ENCODE measurements around the gene ZDHHC11. TPM values are rescaled to one million over a fixed set of nuclear protein-coding genes. Genes with fewer than 3 reads are reported as not detected.
"Not testable (repeated sequence)": the region's sequence is repeated elsewhere in the genome, so short reads cannot be mapped to it uniquely, and the experiment has no call there.

Gene ZDHHC11
- total RNA-seq, 3 donors from 2014 or later = 3.0 to 11.3 (median 9.5) TPM

- H3K4me1 ChIP-seq = no peaks in the 10 kb centered on the region
- no peaks in the 10 kb centered on the region for H3K9me3 ChIP-seq
- no peak for DNase-seq (ENCODE audit: low spot score in 2 of 2)
- peaks cover 0 to 10% of the 10 kb centered on the region in 2 donors for H3K27me3 ChIP-seq
- H3K4me3 ChIP-seq = peak overlapping the region; percentile 28 to 57 (median 29)
- no peak overlapping the region for H3K27ac ChIP-seq
- TF ChIP-seq CTCF (IDR thresholded peaks at IDR 0.05) = no peak
- no peak for TF ChIP-seq POLR2A (IDR thresholded peaks at IDR 0.05)
- TF ChIP-seq POLR2AphosphoS5 (IDR thresholded peaks at IDR 0.05) = no peak
- no peaks in the 10 kb centered on the region for H3K36me3 ChIP-seq
- intact Hi-C loops (cut with DNase I; ENCODE audit: low total_unique reads) = no loop called here
Measured at GRCh38 chr5:776862-777711, 73.7 kb downstream of the ZDHHC11 start.

- TF ChIP-seq POLR2A (IDR thresholded peaks at IDR 0.05) = no peak
- TF ChIP-seq POLR2AphosphoS5 (IDR thresholded peaks at IDR 0.05) = no peak
- TF ChIP-seq CTCF (IDR thresholded peaks at IDR 0.05) = no peak
- DNase-seq (ENCODE audit: low spot score in 2 of 2) = peak in 1 of 2 donors; percentile 18
- Histone ChIP-seq H3K4me3 (peak overlapping the region; percentile 28 to 57 (median 29)), H3K4me1 (no peaks in the 10 kb centered on the region), H3K36me3 (no peaks in the 10 kb centered on the region), H3K9me3 (no peaks in the 10 kb centered on the region), H3K27ac (no peak overlapping the region), H3K27me3 (peaks cover 0 to 10% of the 10 kb centered on the region in 2 donors)
- intact Hi-C loops (cut with DNase I; ENCODE audit: low total_unique reads) = no loop called here
Measured at GRCh38 chr5:775961-776861, 74.6 kb downstream of the ZDHHC11 start.

- H3K9me3 ChIP-seq; intact Hi-C loops (cut with DNase I; ENCODE audit: low total_unique reads); H3K4me1 ChIP-seq; H3K27ac ChIP-seq; H3K36me3 ChIP-seq; H3K4me3 ChIP-seq; H3K27me3 ChIP-seq: not testable (repeated sequence)
- peak in 1 of 2 donors; percentile 18 for DNase-seq (ENCODE audit: low spot score in 2 of 2)
Measured at GRCh38 chr5:775595-775960, 75.2 kb downstream of the ZDHHC11 start.

- H3K27me3 ChIP-seq; H3K27ac ChIP-seq; H3K4me1 ChIP-seq; H3K36me3 ChIP-seq; intact Hi-C loops (cut with DNase I; ENCODE audit: low total_unique reads); H3K4me3 ChIP-seq; H3K9me3 ChIP-seq: not testable (repeated sequence)
- DNase-seq (ENCODE audit: low spot score in 2 of 2) = peak in 1 of 2 donors; percentile 16
Measured at GRCh38 chr5:774854-775505, 75.8 kb downstream of the ZDHHC11 start.

GRCh38 chr5:774304-774703 is 76.5 kb downstream of the ZDHHC11 start:
- H3K27ac ChIP-seq; H3K4me3 ChIP-seq; H3K36me3 ChIP-seq; H3K27me3 ChIP-seq; H3K4me1 ChIP-seq; H3K9me3 ChIP-seq; intact Hi-C loops (cut with DNase I; ENCODE audit: low total_unique reads): not testable (repeated sequence)
- peak in 1 of 2 donors; percentile 17 for DNase-seq (ENCODE audit: low spot score in 2 of 2)

- no peak for TF ChIP-seq POLR2A (IDR thresholded peaks at IDR 0.05)
- no peak for TF ChIP-seq CTCF (IDR thresholded peaks at IDR 0.05)
- no peak for TF ChIP-seq POLR2AphosphoS5 (IDR thresholded peaks at IDR 0.05)
- Histone ChIP-seq H3K36me3 (no peaks in the 10 kb centered on the region), H3K27me3 (peaks cover 0 to 10% of the 10 kb centered on the region in 2 donors), H3K27ac (no peak overlapping the region), H3K4me1 (no peaks in the 10 kb centered on the region), H3K4me3 (no peak overlapping the region), H3K9me3 (no peaks in the 10 kb centered on the region)
- peak in 1 of 2 donors; percentile 17 for DNase-seq (ENCODE audit: low spot score in 2 of 2)
- intact Hi-C loops (cut with DNase I; ENCODE audit: low total_unique reads) = no loop called here
Measured at GRCh38 chr5:773517-774264, 77.1 kb downstream of the ZDHHC11 start.

GRCh38 chr5:772931-773330 is 77.9 kb downstream of the ZDHHC11 start:
- H3K27ac ChIP-seq; H3K27me3 ChIP-seq; H3K36me3 ChIP-seq; H3K9me3 ChIP-seq; intact Hi-C loops (cut with DNase I; ENCODE audit: low total_unique reads); H3K4me3 ChIP-seq; H3K4me1 ChIP-seq: not testable (repeated sequence)
- DNase-seq (ENCODE audit: low spot score in 2 of 2) = peak in 1 of 2 donors; percentile 17

GRCh38 chr5:772547-772890 is 78.3 kb downstream of the ZDHHC11 start:
- intact Hi-C loops (cut with DNase I; ENCODE audit: low total_unique reads); H3K27me3 ChIP-seq; H3K36me3 ChIP-seq; H3K9me3 ChIP-seq; DNase-seq (ENCODE audit: low spot score in 2 of 2); H3K4me3 ChIP-seq; H3K4me1 ChIP-seq; H3K27ac ChIP-seq: not testable (repeated sequence)
